ENCODE results near the gene ANO7. TPM values are rescaled to one million over a fixed set of nuclear protein-coding genes. Genes with fewer than 3 reads are reported as not detected.

ANO7 gene
- total RNA-seq, 1 experiment from 2014 or later, result 5.2 TPM

DNA sequence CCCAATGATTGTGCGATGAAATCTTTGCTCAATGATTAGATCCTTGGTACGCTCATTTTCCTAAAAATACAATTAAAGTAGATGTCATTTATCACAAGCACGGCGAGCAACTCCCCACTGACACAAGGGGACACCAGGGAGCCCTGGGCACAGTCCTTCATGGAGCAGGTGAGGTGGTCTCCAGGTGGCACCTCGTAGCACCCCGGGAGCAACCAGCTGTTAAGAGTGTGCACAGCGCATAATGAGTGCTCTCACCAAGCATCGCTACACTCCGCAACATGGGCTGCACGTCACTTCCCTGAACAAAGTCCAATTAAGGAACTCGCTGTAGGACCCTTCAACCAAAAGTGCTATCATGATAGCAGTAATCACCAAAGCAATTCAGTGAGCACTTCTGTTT, 59.8 kb downstream of the ANO7 start:
- no peak for DNase-seq
- no peaks in the 10 kb centered on the region for H3K79me2 ChIP-seq (ENCODE audit: insufficient read depth, low read length)
- TF ChIP-seq, protein P1, sequence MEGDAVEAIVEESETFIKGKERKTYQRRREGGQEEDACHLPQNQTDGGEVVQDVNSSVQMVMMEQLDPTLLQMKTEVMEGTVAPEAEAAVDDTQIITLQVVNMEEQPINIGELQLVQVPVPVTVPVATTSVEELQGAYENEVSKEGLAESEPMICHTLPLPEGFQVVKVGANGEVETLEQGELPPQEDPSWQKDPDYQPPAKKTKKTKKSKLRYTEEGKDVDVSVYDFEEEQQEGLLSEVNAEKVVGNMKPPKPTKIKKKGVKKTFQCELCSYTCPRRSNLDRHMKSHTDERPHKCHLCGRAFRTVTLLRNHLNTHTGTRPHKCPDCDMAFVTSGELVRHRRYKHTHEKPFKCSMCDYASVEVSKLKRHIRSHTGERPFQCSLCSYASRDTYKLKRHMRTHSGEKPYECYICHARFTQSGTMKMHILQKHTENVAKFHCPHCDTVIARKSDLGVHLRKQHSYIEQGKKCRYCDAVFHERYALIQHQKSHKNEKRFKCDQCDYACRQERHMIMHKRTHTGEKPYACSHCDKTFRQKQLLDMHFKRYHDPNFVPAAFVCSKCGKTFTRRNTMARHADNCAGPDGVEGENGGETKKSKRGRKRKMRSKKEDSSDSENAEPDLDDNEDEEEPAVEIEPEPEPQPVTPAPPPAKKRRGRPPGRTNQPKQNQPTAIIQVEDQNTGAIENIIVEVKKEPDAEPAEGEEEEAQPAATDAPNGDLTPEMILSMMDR (conservative IDR thresholded peaks at IDR 0.05), result no peak

More for the DNA sequence above, 59.8 kb downstream of the ANO7 start:
- Histone ChIP-seq H2AK5ac (ENCODE audit: insufficient read length, low read length) (no peak overlapping the region), H4K20me1 (ENCODE audit: control insufficient read depth, insufficient read depth, insufficient read length) (no peaks in the 10 kb centered on the region), H3K4me2 (ENCODE audit: insufficient read depth, insufficient read length, low read length) (no peak overlapping the region), H3K56ac (ENCODE audit: insufficient read length, low read depth, low read length) (no peak overlapping the region), H3K23me2 (ENCODE audit: insufficient read length, low read depth, low read length, poor library complexity, severe bottlenecking) (no peaks in the 10 kb centered on the region), H3K27me3 (ENCODE audit: insufficient read depth, low read length) (no peaks in the 10 kb centered on the region), H4K8ac (replicated peaks; ENCODE audit: insufficient read length, low read depth, low read length) (no peak overlapping the region), H2BK5ac (ENCODE audit: insufficient read length, low read length) (no peak overlapping the region), H3K18ac (ENCODE audit: insufficient read length, low read depth, low read length) (no peak overlapping the region), H3K4ac (ENCODE audit: low read depth, low read length) (no peak overlapping the region), H2BK12ac (ENCODE audit: insufficient read length, low read depth, low read length) (no peak overlapping the region), H3K9ac (ENCODE audit: extremely low read depth, insufficient read length, low read length) (no peak overlapping the region), H2BK20ac (ENCODE audit: low read depth, low read length, poor library complexity, severe bottlenecking) (no peak overlapping the region), H3T11ph (ENCODE audit: low read length) (no peak overlapping the region), H3K27ac (ENCODE audit: insufficient read length, low read depth, low read length) (no peak overlapping the region), H2BK120ac (ENCODE audit: low read depth, low read length, poor library complexity, severe bottlenecking) (no peak overlapping the region), H2BK15ac (ENCODE audit: low read depth, low read length) (no peak overlapping the region), H2AFZ (ENCODE audit: low read length) (no peak overlapping the region), H3K9me3 (ENCODE audit: control insufficient read depth, low read depth, low read length) (no peaks in the 10 kb centered on the region), H3K23ac (ENCODE audit: insufficient read length, low read depth, low read length) (no peak overlapping the region), H4K5ac (ENCODE audit: insufficient read length, low read depth, low read length) (no peak overlapping the region), H3K14ac (ENCODE audit: insufficient read depth, low read length) (no peak overlapping the region), H3K79me1 (ENCODE audit: insufficient read depth, low read depth, low read length, poor library complexity, severe bottlenecking) (no peaks in the 10 kb centered on the region), H4K91ac (ENCODE audit: insufficient read length, low read depth, low read length) (no peak overlapping the region), H3K4me1 (ENCODE audit: insufficient read depth, low read length) (no peaks in the 10 kb centered on the region)
- Mint-ChIP-seq H3K4me3 (no peak overlapping the region), H3K9me3 (no peaks in the 10 kb centered on the region), H3K36me3 (ENCODE audit: insufficient read depth in 1 of 3, low read depth in 3 of 3) (peaks cover 60 to 98% (median 95%) of the 10 kb centered on the region in 3 experiments), H3K27ac (0 out of 7 replicates have a peak overlapping the region, but pooled peaks of 1 of the 3 experiments have one; percentile 42), H3K4me1 (no peaks in the 10 kb centered on the region), H3K27me3 (ENCODE audit: low read depth) (no peaks in the 10 kb centered on the region)
- no CpG with 5 or more reads among the region's 11 CpGs for WGBS (ENCODE audit: extremely low coverage, insufficient read length, low lambda C conversion rate)
